Ishikawa (cell line): ENCODE data around the gene MIEF2.

ENCODE experiments used
- CEBPB ChIP-seq: IDR thresholded peaks from 2 replicates; pipeline ENCODE4 v1.6.1; 2012
- EP300 ChIP-seq: IDR thresholded peaks from 2 replicates; pipeline ENCODE4 v1.6.1; 2012; ENCODE audit warnings: borderline replicate concordance
- MAX ChIP-seq: IDR thresholded peaks from 2 replicates; pipeline ENCODE4 v1.6.1; 2012
- TEAD4 ChIP-seq: IDR thresholded peaks from 2 replicates; pipeline ENCODE4 v1.6.1; 2012
- YY1 ChIP-seq: IDR thresholded peaks from 2 replicates; pipeline ENCODE4 v1.6.1; 2012; ENCODE audit warnings: low read depth

GRCh38 chr17:18263885-18264682 lies 3.6 kb downstream of the MIEF2 start:
- no peak for TF ChIP-seq MAX
- no peak for TF ChIP-seq YY1
- no peak for TF ChIP-seq CEBPB
- TF ChIP-seq TEAD4, result no peak
- no peak for TF ChIP-seq EP300
